K562 (cell line): ENCODE measurements around the gene TRIO. TPM values are rescaled to one million over a fixed set of nuclear protein-coding genes. Genes with fewer than 3 reads are reported as not detected.

Experiments used
- ATAC-seq: fragments of 200-7000 bp; cut with Tn5 transposase; 3 replicates; pipeline ENCODE4 v1.9.1; 2020; ENCODE audit warnings: moderate library complexity
- BruUV-seq: library from RNA; stranded (reverse); fragments of 400-500 nt; replicated peaks from 2 replicates; lab custom pipeline; 2021; lab: Mats Ljungman, UMichigan
- CTCF ChIA-PET: fragments of 300-600 bp; formaldehyde crosslinking; extraction: SDS; loops from one replicate; lab custom pipeline; 2021; ENCODE audit warnings: low intra/inter-chr PET ratio; lab: Yijun Ruan, JAX
- POLR2A ChIA-PET: fragments of 300-600, 350-650 bp; sonication (Branson Sonifier 250); formaldehyde crosslinking; extraction: SDS; loops from one replicate; lab custom pipeline; 2021; ENCODE audit warnings: antibody characterized with exemption, inconsistent platforms; lab: Yijun Ruan, JAX
- DNase-seq, 4 experiments: peaks; one replicate each; pipeline versions ENCODE4 v3.0.0 to v3.0.0-alpha.2; 2011 to 2018; ENCODE audit warnings: low spot score in 3 of 4, mixed read lengths in 3 of 4; ENCODE audit errors: extremely low read depth in 1 of 4
- FAIRE-seq: peaks from 2 replicates; lab custom pipeline; 2011; peaks lifted over from hg19 to GRCh38; lab: Jason Lieb, UNC
- H2AFZ ChIP-seq: 2 replicates; pipeline ENCODE4 v1.6.0; 2011; ENCODE audit warnings: low read depth, low read length, control low read depth, inconsistent platforms
- H3K27ac ChIP-seq: fragments of 200-600 bp; 3 replicates; pipeline ENCODE4 v1.8.0; 2011; ENCODE audit warnings: low read depth, mild to moderate bottlenecking, control low read depth, inconsistent platforms, low read length, moderate library complexity, mixed read lengths; ENCODE audit errors: extremely low read depth
- H3K27me3 ChIP-seq, 2 experiments: fragments of 300-600 bp in 1 of 2; 2 replicates in 1 of 2; 3 replicates in 1 of 2; pipeline versions ENCODE4 v1.6.0 to v1.8.0; 2011; ENCODE audit warnings: inconsistent platforms in 2 of 2, low read length in 2 of 2, mild to moderate bottlenecking in 1 of 2, mixed read lengths in 1 of 2, moderate library complexity in 1 of 2; ENCODE audit not compliant: control insufficient read depth in 2 of 2, insufficient read depth in 2 of 2
- H3K36me3 ChIP-seq: fragments of 300-600 bp; 3 replicates; pipeline ENCODE4 v1.8.0; 2011; ENCODE audit warnings: mild to moderate bottlenecking, low read length, inconsistent platforms; ENCODE audit not compliant: control insufficient read depth, insufficient read depth
- H3K4me1 ChIP-seq, 2 experiments: fragments of 200-600 bp in 1 of 2; replicated peaks in 1 of 2; 2 replicates in 1 of 2; 3 replicates in 1 of 2; pipeline versions ENCODE4 v1.5.1 to v1.8.0; 2011; ENCODE audit warnings: inconsistent platforms in 2 of 2, low read length in 2 of 2, mild to moderate bottlenecking in 1 of 2, mixed read lengths in 1 of 2, moderate library complexity in 1 of 2; ENCODE audit not compliant: control insufficient read depth in 2 of 2, insufficient read depth in 2 of 2
- H3K4me2 ChIP-seq: 2 replicates; pipeline ENCODE4 v1.6.1; 2011; ENCODE audit warnings: low read length, control low read depth, inconsistent platforms, mixed read lengths; ENCODE audit not compliant: insufficient read depth
- H3K4me3 ChIP-seq: fragments of 200-600 bp; sonication (generic), shearing (Covaris generic); 2 replicates; pipeline ENCODE4 v1.5.1; 2016; ENCODE audit warnings: control low read depth, inconsistent platforms
- H3K79me2 ChIP-seq: fragments of 200-600 bp; 3 replicates; pipeline ENCODE4 v1.8.0; 2011; ENCODE audit warnings: low read length, inconsistent platforms; ENCODE audit not compliant: control insufficient read depth, insufficient read depth
- H3K9ac ChIP-seq, 2 experiments: 2 replicates each; pipeline versions ENCODE4 v1.6.0 to v1.6.1; 2011; ENCODE audit warnings: low read depth in 2 of 2, low read length in 2 of 2, control low read depth in 1 of 2, inconsistent platforms in 1 of 2, mild to moderate bottlenecking in 1 of 2, mixed read lengths in 1 of 2; ENCODE audit not compliant: insufficient read depth in 1 of 2
- H3K9me1 ChIP-seq: one replicate; pipeline ENCODE4 v1.6.0; 2011; ENCODE audit warnings: inconsistent platforms, mild to moderate bottlenecking, low read length, moderate library complexity; ENCODE audit not compliant: control insufficient read depth, insufficient read depth
- H3K9me3 ChIP-seq: replicated peaks from 2 replicates; pipeline ENCODE4 v1.5.1; 2011; ENCODE audit warnings: low read depth, low read length, inconsistent platforms; ENCODE audit not compliant: control insufficient read depth, insufficient read depth
- H4K20me1 ChIP-seq: replicated peaks from 2 replicates; pipeline ENCODE4 v1.6.1; 2011; ENCODE audit warnings: low read length, inconsistent platforms, mixed read lengths; ENCODE audit not compliant: control insufficient read depth, insufficient read depth
- ATF1 ChIP-seq, 2 experiments: fragments of 450-650 bp in 1 of 2; IDR thresholded peaks; 2 replicates each; pipeline ENCODE4 v1.6.1; 2016; ENCODE audit warnings: missing compliant biosample characterization in 1 of 2, missing genetic modification characterization in 1 of 2
- CEBPG ChIP-seq, 3 experiments: fragments of 200-800 bp in 1 of 3; sonication (Bioruptor generic) in 1 of 3; sonication (generic) in 1 of 3; formaldehyde crosslinking in 1 of 3; IDR thresholded peaks in 2 of 3; conservative IDR thresholded peaks in 1 of 3; 2 replicates each; pipeline versions ENCODE4 v1.6.1 to v1.8.0; 2016 to 2022; ENCODE audit warnings: missing compliant biosample characterization in 2 of 3, missing genetic modification characterization in 2 of 3, mild to moderate bottlenecking in 1 of 3, missing genetic modification reagents in 1 of 3
- DPF2 ChIP-seq: fragments of 450-650 bp; IDR thresholded peaks from 2 replicates; pipeline ENCODE4 v1.6.1; 2016
- ELK3 ChIP-seq: fragments of 450-650 bp; formaldehyde crosslinking; IDR thresholded peaks from 2 replicates; pipeline ENCODE4 v1.4.0; 2020; ENCODE audit warnings: mild to moderate bottlenecking
- HNRNPH1 ChIP-seq: fragments of 200-400 bp; formaldehyde crosslinking; optimal IDR thresholded peaks from 2 replicates; pipeline ENCODE3; 2017; ENCODE audit warnings: low read depth, mild to moderate bottlenecking, low read length, moderate library complexity
- LARP7 ChIP-seq: fragments of 450-650 bp; IDR thresholded peaks from 2 replicates; pipeline ENCODE4 v1.6.1; 2016
- MXD1 ChIP-seq: fragments of 250-450 bp; sonication (Bioruptor Pico); IDR thresholded peaks from 2 replicates; pipeline ENCODE4 v1.8.0; 2021; ENCODE audit warnings: borderline replicate concordance, mild to moderate bottlenecking, moderate library complexity; ENCODE audit not compliant: poor library complexity, severe bottlenecking
- PCBP2 ChIP-seq: fragments of 200-400 bp; formaldehyde crosslinking; IDR thresholded peaks from 2 replicates; pipeline ENCODE4 v1.6.1; 2018; ENCODE audit warnings: low read length, low read depth, mild to moderate bottlenecking, moderate library complexity; ENCODE audit not compliant: poor library complexity, severe bottlenecking
- RFX1 ChIP-seq: fragments of 450-650 bp; IDR thresholded peaks from 2 replicates; pipeline ENCODE4 v1.6.1; 2016; ENCODE audit warnings: mild to moderate bottlenecking, moderate library complexity
- SREBF2 ChIP-seq: sonication (generic); formaldehyde crosslinking; IDR thresholded peaks from 2 replicates; pipeline ENCODE4 v1.4.0; 2020; ENCODE audit warnings: mild to moderate bottlenecking, missing genetic modification reagents
- USF1 ChIP-seq: sonication (generic); formaldehyde crosslinking; IDR thresholded peaks from 2 replicates; pipeline ENCODE4 v1.9.0; 2022; ENCODE audit warnings: mild to moderate bottlenecking, missing genetic modification reagents
- WGBS: fragments of 100-300 bp; shearing (Covaris generic); methylation state at CpG from one replicate; pipeline ENCODE4 v1.1.6; 2016; ENCODE audit warnings: low coverage, mixed read lengths; ENCODE audit not compliant: insufficient coverage; ENCODE audit errors: missing lambda C conversion rate; 5-methylcytosine and 5-hydroxymethylcytosine counted together
- in situ Hi-C: fragments of 300-500 bp; cut with MboI; formaldehyde crosslinking; loops from 4 replicates; pipeline ENCODE4 v1.15.0; 2018; ENCODE audit warnings: inconsistent platforms, mixed read lengths
- intact Hi-C: fragments of 100-400 bp; cut with micrococcal nuclease; formaldehyde crosslinking; loops from 2 replicates; pipeline ENCODE4 v1.14.2; 2022
- polyA plus RNA-seq, 8 experiments: library from polyadenylated mRNA; depleted of rRNA in 4 of 8; stranded (reverse) in 5 of 8; unstranded in 3 of 8; fragments of >200 nt; fragmentation: Nextera tagmentation in 2 of 8; fragmentation: Illumina TruSeq in 1 of 8; extraction: Ambion mirVana in 2 of 8; extraction: Trizol in 1 of 8; gene quantifications; 2 replicates each; pipeline versions ENCODE4 v1.2.1 to v1.2.3, GENCODE V29; 2011 to 2014; ENCODE audit warnings: inconsistent platforms in 1 of 8, missing spikeins in 1 of 8
- total RNA-seq, 7 experiments: library from RNA; depleted of rRNA in 6 of 7; stranded (reverse); fragments of >200 nt in 6 of 7; fragmentation: Illumina TruSeq in 2 of 7; extraction: Trizol in 2 of 7; gene quantifications; 2 replicates each; pipeline versions ENCODE4 v1.2.1 to v1.2.3, GENCODE V29; 2011 to 2021; ENCODE audit warnings: low replicate concordance in 1 of 7
- TF ChIP-seq, protein P1 (sequence below): fragments of 450-650 bp; formaldehyde crosslinking; conservative IDR thresholded peaks from 2 replicates; pipeline ENCODE4 v1.4.0; 2022; ENCODE audit warnings: mild to moderate bottlenecking, missing genetic modification characterization

The TRIO gene
- total and polyA plus RNA-seq, 9 of the 15 experiments (the other 6 are each of a cell fraction or from before 2014, with no cell fraction given): 0.24 to 5.0 (median 1.1) TPM

DNA sequence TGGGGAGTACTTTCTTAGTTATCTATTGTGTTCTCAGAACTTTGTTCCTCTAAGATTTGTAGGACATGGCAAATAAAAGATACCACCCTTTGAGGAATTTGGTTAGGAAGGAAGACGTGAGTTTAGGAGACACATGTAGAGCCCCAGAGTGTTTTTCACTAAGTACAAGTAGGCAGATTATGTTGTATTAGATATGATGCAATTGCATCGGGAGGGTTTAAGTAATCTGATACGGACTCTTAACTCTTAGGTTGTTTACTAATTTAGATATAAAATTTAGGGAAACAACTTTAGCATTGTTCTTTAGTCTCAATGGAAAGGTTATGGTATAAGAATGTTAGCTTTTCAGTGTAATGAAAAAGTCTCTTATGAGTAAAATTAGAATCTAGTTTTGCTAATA lies 84.4 kb downstream of the TRIO start:
- TF ChIP-seq CEBPG (CRISPR knock-in tag; IDR thresholded peaks at IDR 0.05) (no peak), CEBPG (tag; conservative IDR thresholded peaks at IDR 0.05 in 1 of 2, IDR thresholded peaks at IDR 0.05 in 1 of 2) (peak in 1 of 2 experiments; percentile 34; a peak in 1 of 4 replicates), ATF1 (CRISPR knock-in tag; IDR thresholded peaks at IDR 0.05) (no peak), ATF1 (tag; IDR thresholded peaks at IDR 0.05) (no peak)
- Histone ChIP-seq H3K9ac (no peak overlapping the region), H3K36me3 (no peaks in the 10 kb centered on the region), H2AFZ (no peak overlapping the region), H3K9me3 (no peaks in the 10 kb centered on the region), H3K9me1 (no peaks in the 10 kb centered on the region), H3K4me1 (no peaks in the 10 kb centered on the region), H3K79me2 (no peaks in the 10 kb centered on the region), H4K20me1 (no peaks in the 10 kb centered on the region), H3K4me2 (no peak overlapping the region), H3K27ac (no peak overlapping the region), H3K4me3 (no peak overlapping the region), H3K27me3 (peaks cover 18 to 32% of the 10 kb centered on the region in 2 experiments; a peak in 4 of 5 replicates)
- 0% methylated on average over 3 of the region's 3 CpGs for WGBS
- in situ Hi-C loops: no loop called here
- no TSS peak for BruUV-seq
- ChIA-PET CTCF (no interaction called here), POLR2A (interaction anchor here (1.3 to 1.7 kb wide), 2 partner anchors 12 to 23 kb away, joined by 3 to 4 read pairs; no protein-coding TSS in a partner anchor)
- intact Hi-C loops: no loop called here
- no peak for DNase-seq
- no peak for ATAC-seq
- no peak for FAIRE-seq

DNA sequence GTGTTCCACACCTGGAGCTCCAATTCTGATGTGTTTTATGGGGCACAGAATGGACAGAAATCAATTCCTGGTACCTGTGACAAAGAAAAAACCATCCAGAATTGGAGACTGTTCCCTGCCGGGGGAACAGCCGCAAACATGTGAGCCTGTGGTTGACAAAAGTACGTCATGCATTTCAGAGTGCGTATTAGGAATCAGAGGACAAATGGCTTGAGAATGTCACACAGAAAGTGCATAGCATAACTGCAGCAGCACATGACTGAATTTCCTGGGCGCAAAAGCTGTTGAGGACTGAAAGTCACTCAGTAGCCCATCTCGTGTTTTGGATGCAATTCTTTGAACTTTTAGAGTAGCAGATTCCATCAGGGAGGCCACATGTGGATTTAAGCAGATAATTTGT lies 85.1 kb downstream of the TRIO start:
- FAIRE-seq: no peak
- POLR2A ChIA-PET: interaction anchor here (1.0 to 1.7 kb wide), 3 partner anchors 11 to 22 kb away, joined by 3 to 4 read pairs (median 3); no protein-coding TSS in a partner anchor
- H3K9ac ChIP-seq: no peak overlapping the region
- in situ Hi-C loops: no loop called here
- H3K4me1 ChIP-seq: no peaks in the 10 kb centered on the region
- no peak overlapping the region for H2AFZ ChIP-seq
- WGBS: 5% methylated on average over 6 of the region's 6 CpGs
- H3K27ac ChIP-seq: no peak overlapping the region
- DNase-seq: no peak
- no peak overlapping the region for H3K4me3 ChIP-seq
- CTCF ChIA-PET: no interaction called here
- ATAC-seq: no peak
- no peaks in the 10 kb centered on the region for H3K36me3 ChIP-seq
- no peaks in the 10 kb centered on the region for H3K79me2 ChIP-seq
- H3K27me3 ChIP-seq: peaks cover 18 to 29% of the 10 kb centered on the region in 2 experiments; a peak in 4 of 5 replicates
- no peaks in the 10 kb centered on the region for H3K9me1 ChIP-seq
- H4K20me1 ChIP-seq: no peaks in the 10 kb centered on the region
- no peak overlapping the region for H3K4me2 ChIP-seq
- intact Hi-C loops: no loop called here
- BruUV-seq: no TSS peak
- H3K9me3 ChIP-seq: no peaks in the 10 kb centered on the region
- TF ChIP-seq HNRNPH1 (no peak), DPF2 (no peak), LARP7 (no peak), RFX1 (no peak), ELK3 (CRISPR knock-in tag) (no peak), USF1 (CRISPR knock-in tag) (no peak), PCBP2 (no peak), SREBF2 (CRISPR knock-in tag) (no peak), MXD1 (CRISPR knock-in tag) (no peak)
- TF ChIP-seq, protein P1, sequence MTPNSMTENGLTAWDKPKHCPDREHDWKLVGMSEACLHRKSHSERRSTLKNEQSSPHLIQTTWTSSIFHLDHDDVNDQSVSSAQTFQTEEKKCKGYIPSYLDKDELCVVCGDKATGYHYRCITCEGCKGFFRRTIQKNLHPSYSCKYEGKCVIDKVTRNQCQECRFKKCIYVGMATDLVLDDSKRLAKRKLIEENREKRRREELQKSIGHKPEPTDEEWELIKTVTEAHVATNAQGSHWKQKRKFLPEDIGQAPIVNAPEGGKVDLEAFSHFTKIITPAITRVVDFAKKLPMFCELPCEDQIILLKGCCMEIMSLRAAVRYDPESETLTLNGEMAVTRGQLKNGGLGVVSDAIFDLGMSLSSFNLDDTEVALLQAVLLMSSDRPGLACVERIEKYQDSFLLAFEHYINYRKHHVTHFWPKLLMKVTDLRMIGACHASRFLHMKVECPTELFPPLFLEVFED (CRISPR knock-in tag): no peak
